OCI-LY3 (cell line): Measurements from ENCODE around the gene SLC12A7.
"Not testable (repeated sequence)": the region's sequence is repeated elsewhere in the genome, so short reads cannot be mapped to it uniquely, and the experiment has no call there.

Source experiments
- H2AFZ ChIP-seq: fragments of 200-600, 300-600 bp; shearing (Covaris generic); 2 replicates; pipeline ENCODE4 v1.6.0; 2014; ENCODE audit warnings: antibody characterized with exemption, low read depth, low read length
- H3K27ac ChIP-seq: fragments of 200-600, 300-600 bp; sonication (generic); 2 replicates; pipeline ENCODE4 v1.5.1; 2014; ENCODE audit warnings: mild to moderate bottlenecking, low read length, moderate library complexity, mixed read lengths
- H3K27me3 ChIP-seq: fragments of 200-600, 300-600 bp; sonication (generic); 2 replicates; pipeline ENCODE4 v1.6.1; 2014; ENCODE audit warnings: low read depth, low read length, mixed read lengths
- H3K36me3 ChIP-seq: fragments of 200-600, 300-600 bp; sonication (generic); replicated peaks from 2 replicates; pipeline ENCODE3; 2014; ENCODE audit warnings: low read depth, low read length, mixed read lengths
- H3K4me1 ChIP-seq: fragments of 300-600, 200-600 bp; sonication (generic); 2 replicates; pipeline ENCODE4 v1.6.1; 2014; ENCODE audit warnings: low read length, mixed read lengths
- H3K4me2 ChIP-seq: fragments of 200-600, 300-600 bp; sonication (generic); 2 replicates; pipeline ENCODE4 v1.6.1; 2014; ENCODE audit warnings: low read length, mixed read lengths
- H3K4me3 ChIP-seq: fragments of 300-600, 200-600 bp; sonication (generic); 2 replicates; pipeline ENCODE4 v1.5.1; 2014; ENCODE audit warnings: antibody characterized with exemption, mild to moderate bottlenecking, low read length, moderate library complexity
- H3K79me2 ChIP-seq: fragments of 300-600, 200-600 bp; shearing (Covaris generic); 2 replicates; pipeline ENCODE4 v1.6.1; 2014; ENCODE audit warnings: mild to moderate bottlenecking, low read length, mixed read lengths
- H3K9ac ChIP-seq: fragments of 300-600, 200-600 bp; shearing (Covaris generic); 2 replicates; pipeline ENCODE4 v1.6.0; 2014; ENCODE audit warnings: mild to moderate bottlenecking, low read length, moderate library complexity
- H3K9me3 ChIP-seq: fragments of 200-600, 300-600 bp; shearing (Covaris generic); 2 replicates; pipeline ENCODE4 v1.6.1; 2014; ENCODE audit warnings: low read length, mixed read lengths; ENCODE audit not compliant: insufficient read depth
- H4K20me1 ChIP-seq: fragments of 200-600, 300-600 bp; sonication (generic); 2 replicates; pipeline ENCODE4 v1.6.1; 2016; ENCODE audit warnings: low read length, mixed read lengths; ENCODE audit not compliant: insufficient read depth
- CTCF ChIP-seq: fragments of 200-600, 300-600 bp; sonication (generic); IDR thresholded peaks from 2 replicates; pipeline ENCODE4 v1.5.1; 2014; ENCODE audit warnings: antibody characterized with exemption, low read length, low read depth
- EZH2phosphoT487 ChIP-seq: fragments of 200-600 bp; shearing (Covaris generic); IDR thresholded peaks from 2 replicates; pipeline ENCODE4 v1.6.1; 2018; ENCODE audit warnings: antibody characterized with exemption, mixed run types, low read depth

The SLC12A7 gene

GRCh38 chr5:1086871-1087270 is 25.0 kb downstream of the SLC12A7 start:
- H3K9me3 ChIP-seq: no peaks in the 10 kb centered on the region
- no peak overlapping the region for H3K4me2 ChIP-seq
- H3K9ac ChIP-seq: no peak overlapping the region
- H3K4me1 ChIP-seq: no peaks in the 10 kb centered on the region
- no peak overlapping the region for H2AFZ ChIP-seq
- no peak overlapping the region for H3K4me3 ChIP-seq
- TF ChIP-seq EZH2phosphoT487 (no peak), CTCF (no peak)
- H3K36me3 ChIP-seq: peaks cover 21% of the 10 kb centered on the region
- H4K20me1 ChIP-seq: no peaks in the 10 kb centered on the region
- no peaks in the 10 kb centered on the region for H3K79me2 ChIP-seq
- H3K27ac ChIP-seq: no peak overlapping the region
- H3K27me3 ChIP-seq: no peaks in the 10 kb centered on the region

GRCh38 chr5:1086137-1086536 is 25.7 kb downstream of the SLC12A7 start:
- H3K4me3 ChIP-seq: no peak overlapping the region
- no peaks in the 10 kb centered on the region for H3K9me3 ChIP-seq
- no peaks in the 10 kb centered on the region for H4K20me1 ChIP-seq
- H3K36me3 ChIP-seq: peaks cover 21% of the 10 kb centered on the region
- H3K27ac ChIP-seq: no peak overlapping the region
- no peak for TF ChIP-seq CTCF
- TF ChIP-seq EZH2phosphoT487: no peak
- H3K79me2 ChIP-seq: no peaks in the 10 kb centered on the region
- H3K9ac ChIP-seq: no peak overlapping the region
- H3K4me1 ChIP-seq: no peaks in the 10 kb centered on the region
- H2AFZ ChIP-seq: no peak overlapping the region
- no peak overlapping the region for H3K4me2 ChIP-seq
- H3K27me3 ChIP-seq: no peaks in the 10 kb centered on the region

GRCh38 chr5:1085391-1085790 is 26.5 kb downstream of the SLC12A7 start:
- no peaks in the 10 kb centered on the region for H3K9me3 ChIP-seq
- H3K27ac ChIP-seq: no peak overlapping the region
- no peak overlapping the region for H3K9ac ChIP-seq
- H3K27me3 ChIP-seq: no peaks in the 10 kb centered on the region
- TF ChIP-seq CTCF (no peak), EZH2phosphoT487 (no peak)
- H3K4me3 ChIP-seq: no peak overlapping the region
- no peaks in the 10 kb centered on the region for H4K20me1 ChIP-seq
- H3K79me2 ChIP-seq: no peaks in the 10 kb centered on the region
- H3K4me1 ChIP-seq: no peaks in the 10 kb centered on the region
- H3K4me2 ChIP-seq: no peak overlapping the region
- H2AFZ ChIP-seq: no peak overlapping the region
- H3K36me3 ChIP-seq: peaks cover 21% of the 10 kb centered on the region

- Histone ChIP-seq H3K4me1 (no peaks in the 10 kb centered on the region), H4K20me1 (no peaks in the 10 kb centered on the region), H3K27me3 (no peaks in the 10 kb centered on the region), H3K4me2 (no peak overlapping the region), H3K4me3 (no peak overlapping the region), H3K9me3 (no peaks in the 10 kb centered on the region), H3K79me2 (no peaks in the 10 kb centered on the region), H3K9ac (no peak overlapping the region), H3K27ac (no peak overlapping the region), H2AFZ (no peak overlapping the region), H3K36me3 (peaks cover 21% of the 10 kb centered on the region)
- TF ChIP-seq CTCF (no peak), EZH2phosphoT487 (no peak)
These were observed 27.8 kb downstream of the SLC12A7 start for GRCh38 chr5:1083823-1084605.

- H3K9ac ChIP-seq, H4K20me1 ChIP-seq, H3K79me2 ChIP-seq, H3K4me1 ChIP-seq, H3K27ac ChIP-seq, H3K9me3 ChIP-seq, H3K27me3 ChIP-seq, H2AFZ ChIP-seq, H3K4me3 ChIP-seq, H3K4me2 ChIP-seq: not testable (repeated sequence)
- peaks cover 21% of the 10 kb centered on the region for H3K36me3 ChIP-seq
These were observed 28.8 kb downstream of the SLC12A7 start for GRCh38 chr5:1083026-1083425.
